Peyer's patch (tissue), 4 donors: Measurements from ENCODE around the gene PLS1.

Source experiments
- POLR2A ChIP-seq, 2 donors: fragments of 450-650 bp; IDR thresholded peaks; one replicate each; pipeline ENCODE4 v1.5.1; 2017; ENCODE audit warnings: antibody characterized with exemption in 2 of 2, mild to moderate bottlenecking in 2 of 2, moderate library complexity in 2 of 2
- TF ChIP-seq, protein P1 (sequence below), 6 experiments: fragments of 450-650 bp in 4 of 6; fragments of 200-600 bp in 2 of 6; sonication (generic) in 1 of 6; IDR thresholded peaks; one replicate each; pipeline ENCODE4 v1.5.1; 2017 to 2019; ENCODE audit warnings: antibody characterized with exemption in 6 of 6, mild to moderate bottlenecking in 3 of 6, moderate library complexity in 1 of 6

- TF ChIP-seq, protein P1, sequence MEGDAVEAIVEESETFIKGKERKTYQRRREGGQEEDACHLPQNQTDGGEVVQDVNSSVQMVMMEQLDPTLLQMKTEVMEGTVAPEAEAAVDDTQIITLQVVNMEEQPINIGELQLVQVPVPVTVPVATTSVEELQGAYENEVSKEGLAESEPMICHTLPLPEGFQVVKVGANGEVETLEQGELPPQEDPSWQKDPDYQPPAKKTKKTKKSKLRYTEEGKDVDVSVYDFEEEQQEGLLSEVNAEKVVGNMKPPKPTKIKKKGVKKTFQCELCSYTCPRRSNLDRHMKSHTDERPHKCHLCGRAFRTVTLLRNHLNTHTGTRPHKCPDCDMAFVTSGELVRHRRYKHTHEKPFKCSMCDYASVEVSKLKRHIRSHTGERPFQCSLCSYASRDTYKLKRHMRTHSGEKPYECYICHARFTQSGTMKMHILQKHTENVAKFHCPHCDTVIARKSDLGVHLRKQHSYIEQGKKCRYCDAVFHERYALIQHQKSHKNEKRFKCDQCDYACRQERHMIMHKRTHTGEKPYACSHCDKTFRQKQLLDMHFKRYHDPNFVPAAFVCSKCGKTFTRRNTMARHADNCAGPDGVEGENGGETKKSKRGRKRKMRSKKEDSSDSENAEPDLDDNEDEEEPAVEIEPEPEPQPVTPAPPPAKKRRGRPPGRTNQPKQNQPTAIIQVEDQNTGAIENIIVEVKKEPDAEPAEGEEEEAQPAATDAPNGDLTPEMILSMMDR (IDR thresholded peaks at IDR 0.05), result no peak
- no peak for TF ChIP-seq POLR2A (IDR thresholded peaks at IDR 0.05)
Measured at GRCh38 chr3:142652826-142653292, 56.7 kb downstream of the PLS1 start.
